HL-60/S4 treated with retinoic acid at 250 ng/mL for 4 days and 3 days (cell line): ENCODE measurements around the gene POLR2A.
"Not testable (repeated sequence)": the region's sequence is repeated elsewhere in the genome, so short reads cannot be mapped to it uniquely, and the experiment has no call there.

ENCODE experiments used
- in situ Hi-C: fragments of 300-500 bp; cut with MboI; formaldehyde crosslinking; loops from 2 replicates; pipeline ENCODE4 v1.7.0; 2022; ENCODE audit warnings: low sequenced_read_pairs

Gene POLR2A

GRCh38 chr17:7478276-7479212 lies 5.6 kb upstream of the POLR2A start:
- in situ Hi-C loops = no loop called here

GRCh38 chr17:7479213-7480088 lies 4.7 kb upstream of the POLR2A start, which contains the start of gene ZBTB4:
ZBTB4 (minus strand) TSS chr17:7479631; CDS start chr17:7466801, 12,830 bp downstream.
- in situ Hi-C loops = no loop called here

GRCh38 chr17:7480089-7480384 lies 4.1 kb upstream of the POLR2A start:
- in situ Hi-C loops = no loop called here

GRCh38 chr17:7481275-7481674 lies 2.9 kb upstream of the POLR2A start, which contains the start of gene SLC35G6:
SLC35G6 (plus strand) TSS chr17:7481446; CDS start chr17:7481517, 71 bp downstream.
- in situ Hi-C loops = not testable (repeated sequence)

- in situ Hi-C loops = not testable (repeated sequence)
These were observed 2.1 kb upstream of the POLR2A start for GRCh38 chr17:7481842-7482741.

- in situ Hi-C loops = not testable (repeated sequence)
These were observed 1.5 kb upstream of the POLR2A start for GRCh38 chr17:7482742-7483088.

GRCh38 chr17:7483255-7484066 lies 705 bp upstream of the POLR2A start:
- in situ Hi-C loops = no loop called here

GRCh38 chr17:7484919-7485377 lies 782 bp downstream of the POLR2A start:
- in situ Hi-C loops = no loop called here

- in situ Hi-C loops = no loop called here
These were observed 2.0 kb downstream of the POLR2A start for GRCh38 chr17:7486181-7486580.

GRCh38 chr17:7490144-7490543 lies 6.0 kb downstream of the POLR2A start:
- in situ Hi-C loops = no loop called here

- in situ Hi-C loops = no loop called here
These were observed 7.4 kb downstream of the POLR2A start for GRCh38 chr17:7491583-7491982.

GRCh38 chr17:7493941-7494340 lies 9.8 kb downstream of the POLR2A start:
- in situ Hi-C loops = no loop called here

GRCh38 chr17:7495906-7496434 lies 11.8 kb downstream of the POLR2A start:
- in situ Hi-C loops = no loop called here

- in situ Hi-C loops = no loop called here
These were observed 12.5 kb downstream of the POLR2A start for GRCh38 chr17:7496470-7497183.

GRCh38 chr17:7497228-7497627 lies 13.1 kb downstream of the POLR2A start:
- in situ Hi-C loops = no loop called here

- in situ Hi-C loops = no loop called here
These were observed 13.5 kb downstream of the POLR2A start for GRCh38 chr17:7497636-7498035.

- in situ Hi-C loops = no loop called here
These were observed 15.0 kb downstream of the POLR2A start for GRCh38 chr17:7499161-7499560.

GRCh38 chr17:7501729-7502128 lies 17.6 kb downstream of the POLR2A start:
- in situ Hi-C loops = no loop called here
